HCT116 (cell line): ENCODE results near the gene TRPV5. TPM values are rescaled to one million over a fixed set of nuclear protein-coding genes. Genes with fewer than 3 reads are reported as not detected.

Experiments
- ATAC-seq: fragments of 200-7000 bp; cut with Tn5 transposase; 2 replicates; pipeline ENCODE4 v1.9.1; 2020; ENCODE audit warnings: mild to moderate bottlenecking, moderate library complexity
- BruUV-seq: library from RNA; stranded (reverse); fragments of 400-500 nt; replicated peaks from 2 replicates; lab custom pipeline; 2021; lab: Mats Ljungman, UMichigan
- CTCF ChIA-PET: fragments of 300-600 bp; sonication (Branson Sonifier 250); formaldehyde crosslinking; loops from one replicate; lab custom pipeline; 2021; ENCODE audit warnings: antibody characterized with exemption; lab: Charles Lee
- POLR2A ChIA-PET: fragments of 300-600, 350-600 bp; sonication (Branson Sonifier 250); formaldehyde crosslinking; loops from one replicate; lab custom pipeline; 2021; ENCODE audit warnings: antibody characterized with exemption; lab: Charles Lee
- RAD21 ChIA-PET, 2 experiments: fragments of 300-600 bp; sonication (Branson Sonifier 250); formaldehyde crosslinking; loops; one replicate each; lab custom pipeline; 2023; ENCODE audit warnings: low total read pairs in 2 of 2; ENCODE audit not compliant: uncharacterized antibody in 2 of 2, unreplicated experiment in 2 of 2, low non-redundant PET in 1 of 2; lab: Charles Lee
- DNase-seq: peaks from one replicate; pipeline ENCODE4 v3.0.0-alpha.2; 2010; ENCODE audit warnings: low read depth, low spot score
- H2AFZ ChIP-seq: fragments of 200-600 bp; shearing (Covaris generic), sonication (generic); 2 replicates; pipeline ENCODE4 v1.6.1; 2017; ENCODE audit warnings: low read depth, mixed run types, mixed read lengths, antibody characterized with exemption, low read length; ENCODE audit not compliant: poor library complexity, severe bottlenecking
- H3K27ac ChIP-seq: 2 replicates; pipeline ENCODE4 v1.5.1; 2012; ENCODE audit warnings: low read depth, low read length
- H3K27me3 ChIP-seq: fragments of 200-600 bp; sonication (generic); 2 replicates; pipeline ENCODE4 v1.6.1; 2016; ENCODE audit warnings: mixed run types, low read length, mixed read lengths; ENCODE audit not compliant: insufficient read depth
- H3K36me3 ChIP-seq, 2 experiments: fragments of 200-500 bp in 1 of 2; fragments of 200-600 bp in 1 of 2; sonication (Bioruptor generic) in 1 of 2; sonication (generic) in 1 of 2; 2 replicates each; pipeline versions ENCODE4 v1.5.1 to v1.6.1; 2014 to 2016; ENCODE audit warnings: low read length in 2 of 2, inconsistent platforms in 1 of 2, mixed read lengths in 1 of 2, mixed run types in 1 of 2; ENCODE audit not compliant: insufficient read depth in 2 of 2, control insufficient read depth in 1 of 2
- H3K4me1 ChIP-seq, 2 experiments: fragments of 200-600 bp in 1 of 2; sonication (generic) in 1 of 2; 2 replicates each; pipeline versions ENCODE4 v1.5.1 to v1.6.1; 2012 to 2017; ENCODE audit warnings: low read length in 2 of 2, inconsistent platforms in 1 of 2, mild to moderate bottlenecking in 1 of 2, mixed read lengths in 1 of 2, mixed run types in 1 of 2, moderate library complexity in 1 of 2; ENCODE audit not compliant: insufficient read depth in 2 of 2, control insufficient read depth in 1 of 2
- H3K4me2 ChIP-seq: fragments of 200-600 bp; sonication (generic); 2 replicates; pipeline ENCODE4 v1.6.1; 2017; ENCODE audit warnings: mixed run types, low read length, mixed read lengths
- H3K4me3 ChIP-seq, 2 experiments: fragments of 200-600 bp in 1 of 2; sonication (generic) in 1 of 2; replicated peaks in 1 of 2; 2 replicates each; pipeline ENCODE4 v1.5.1; 2011 to 2016; ENCODE audit warnings: low read length in 2 of 2, control low read depth in 1 of 2, low read depth in 1 of 2, mild to moderate bottlenecking in 1 of 2, mixed read lengths in 1 of 2, mixed run types in 1 of 2
- H3K79me2 ChIP-seq: fragments of 200-600 bp; sonication (generic); 2 replicates; pipeline ENCODE4 v1.6.1; 2017; ENCODE audit warnings: mild to moderate bottlenecking, mixed run types, low read length, moderate library complexity, mixed read lengths; ENCODE audit not compliant: insufficient read depth
- H3K9ac ChIP-seq: fragments of 200-600 bp; sonication (generic); 2 replicates; pipeline ENCODE4 v1.6.1; 2016; ENCODE audit warnings: low read length, mixed read lengths
- H3K9me2 ChIP-seq: fragments of 200-600 bp; sonication (generic), shearing (Covaris generic); 2 replicates; pipeline ENCODE4 v1.6.1; 2017; ENCODE audit warnings: mixed run types, mild to moderate bottlenecking, moderate library complexity; ENCODE audit not compliant: insufficient read depth
- H3K9me3 ChIP-seq, 2 experiments: fragments of 200-500 bp in 1 of 2; fragments of 200-600 bp in 1 of 2; sonication (Bioruptor generic) in 1 of 2; sonication (generic) in 1 of 2; 2 replicates each; pipeline ENCODE4 v1.6.1; 2014 to 2017; ENCODE audit warnings: low read length in 2 of 2, mixed read lengths in 2 of 2, inconsistent platforms in 1 of 2, low read depth in 1 of 2, mild to moderate bottlenecking in 1 of 2, mixed run types in 1 of 2, moderate library complexity in 1 of 2; ENCODE audit not compliant: control insufficient read depth in 1 of 2, insufficient read depth in 1 of 2
- H4K20me1 ChIP-seq: fragments of 200-600 bp; sonication (generic), shearing (Covaris generic); 2 replicates; pipeline ENCODE4 v1.6.1; 2017; ENCODE audit warnings: mixed run types, mild to moderate bottlenecking, moderate library complexity; ENCODE audit not compliant: insufficient read depth
- CEBPB ChIP-seq: IDR thresholded peaks from 2 replicates; pipeline ENCODE4 v1.6.1; 2012; ENCODE audit warnings: low read depth
- ELF1 ChIP-seq: IDR thresholded peaks from 2 replicates; pipeline ENCODE4 v1.6.1; 2012; ENCODE audit warnings: low read depth, borderline replicate concordance
- EZH2 ChIP-seq: fragments of 200-600 bp; sonication (generic); IDR thresholded peaks from 2 replicates; pipeline ENCODE4 v1.6.1; 2017; ENCODE audit warnings: antibody characterized with exemption, mixed run types
- JUND ChIP-seq: IDR thresholded peaks from 2 replicates; pipeline ENCODE4 v1.6.1; 2012
- SIN3A ChIP-seq: IDR thresholded peaks from 2 replicates; pipeline ENCODE4 v1.6.1; 2012; ENCODE audit warnings: low read depth
- SP1 ChIP-seq: IDR thresholded peaks from 2 replicates; pipeline ENCODE4 v1.6.1; 2012; ENCODE audit warnings: low read depth
- TCF7L2 ChIP-seq: IDR thresholded peaks from 2 replicates; pipeline ENCODE4 v1.7.0; 2011; ENCODE audit warnings: borderline replicate concordance, inconsistent platforms; ENCODE audit not compliant: insufficient read depth, insufficient read length; ENCODE audit errors: extremely low read depth
- intact Hi-C: fragments of 100-400 bp; cut with micrococcal nuclease; formaldehyde crosslinking; loops from 2 replicates; pipeline ENCODE4 v1.10.0; 2022
- total RNA-seq: library from RNA; stranded (reverse); gene quantifications from one replicate; pipeline ENCODE4 v1.2.1, GENCODE V29; 2021; ENCODE audit not compliant: unreplicated experiment
- TF ChIP-seq, protein P1 (sequence below), 3 experiments: fragments of 200-600 bp in 1 of 3; sonication (generic) in 1 of 3; IDR thresholded peaks in 2 of 3; conservative IDR thresholded peaks in 1 of 3; 2 replicates each; pipeline ENCODE4 v1.5.1; 2012 to 2017; ENCODE audit warnings: low read depth in 2 of 3, low read length in 2 of 3, antibody characterized with exemption in 1 of 3, borderline replicate concordance in 1 of 3, control low read depth in 1 of 3, mild to moderate bottlenecking in 1 of 3, mixed read lengths in 1 of 3, mixed run types in 1 of 3, moderate library complexity in 1 of 3; ENCODE audit not compliant: insufficient read depth in 1 of 3
- TF ChIP-seq, protein P2 (sequence below): IDR thresholded peaks from 2 replicates; pipeline ENCODE4 v1.6.1; 2011; ENCODE audit warnings: mild to moderate bottlenecking, low read length, moderate library complexity; ENCODE audit not compliant: insufficient replicate concordance; ENCODE audit errors: extremely low read depth
- TF ChIP-seq, protein P3 (sequence below): IDR thresholded peaks from 2 replicates; pipeline ENCODE4 v1.6.1; 2012

The TRPV5 gene
- total RNA-seq, 1 experiment from 2014 or later: not detected

GRCh38 chr7:142874409-142874808, 59.1 kb downstream of the TRPV5 start:
- Histone ChIP-seq H2AFZ (no peak overlapping the region), H3K4me1 (no peaks in the 10 kb centered on the region), H3K79me2 (no peaks in the 10 kb centered on the region), H3K4me3 (no peak overlapping the region), H3K9ac (no peak overlapping the region), H3K36me3 (no peaks in the 10 kb centered on the region), H3K9me2 (no peaks in the 10 kb centered on the region), H4K20me1 (no peaks in the 10 kb centered on the region), H3K9me3 (no peaks in the 10 kb centered on the region), H3K4me2 (no peak overlapping the region), H3K27ac (no peak overlapping the region), H3K27me3 (peaks cover 2% of the 10 kb centered on the region; the same call in 1 of the 2 replicates)
- BruUV-seq: no TSS peak
- TF ChIP-seq EZH2: no peak
- TF ChIP-seq SIN3A: no peak
- no peak for TF ChIP-seq SP1
- TF ChIP-seq CEBPB: no peak
- TF ChIP-seq, protein P1, sequence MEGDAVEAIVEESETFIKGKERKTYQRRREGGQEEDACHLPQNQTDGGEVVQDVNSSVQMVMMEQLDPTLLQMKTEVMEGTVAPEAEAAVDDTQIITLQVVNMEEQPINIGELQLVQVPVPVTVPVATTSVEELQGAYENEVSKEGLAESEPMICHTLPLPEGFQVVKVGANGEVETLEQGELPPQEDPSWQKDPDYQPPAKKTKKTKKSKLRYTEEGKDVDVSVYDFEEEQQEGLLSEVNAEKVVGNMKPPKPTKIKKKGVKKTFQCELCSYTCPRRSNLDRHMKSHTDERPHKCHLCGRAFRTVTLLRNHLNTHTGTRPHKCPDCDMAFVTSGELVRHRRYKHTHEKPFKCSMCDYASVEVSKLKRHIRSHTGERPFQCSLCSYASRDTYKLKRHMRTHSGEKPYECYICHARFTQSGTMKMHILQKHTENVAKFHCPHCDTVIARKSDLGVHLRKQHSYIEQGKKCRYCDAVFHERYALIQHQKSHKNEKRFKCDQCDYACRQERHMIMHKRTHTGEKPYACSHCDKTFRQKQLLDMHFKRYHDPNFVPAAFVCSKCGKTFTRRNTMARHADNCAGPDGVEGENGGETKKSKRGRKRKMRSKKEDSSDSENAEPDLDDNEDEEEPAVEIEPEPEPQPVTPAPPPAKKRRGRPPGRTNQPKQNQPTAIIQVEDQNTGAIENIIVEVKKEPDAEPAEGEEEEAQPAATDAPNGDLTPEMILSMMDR (IDR thresholded peaks at IDR 0.05 in 2 of 3, conservative IDR thresholded peaks at IDR 0.05 in 1 of 3; ENCODE audit: borderline replicate concordance in 1 of 3, insufficient read depth in 1 of 3, low read depth in 2 of 3, low read length in 2 of 3): no peak
- TF ChIP-seq, protein P2, sequence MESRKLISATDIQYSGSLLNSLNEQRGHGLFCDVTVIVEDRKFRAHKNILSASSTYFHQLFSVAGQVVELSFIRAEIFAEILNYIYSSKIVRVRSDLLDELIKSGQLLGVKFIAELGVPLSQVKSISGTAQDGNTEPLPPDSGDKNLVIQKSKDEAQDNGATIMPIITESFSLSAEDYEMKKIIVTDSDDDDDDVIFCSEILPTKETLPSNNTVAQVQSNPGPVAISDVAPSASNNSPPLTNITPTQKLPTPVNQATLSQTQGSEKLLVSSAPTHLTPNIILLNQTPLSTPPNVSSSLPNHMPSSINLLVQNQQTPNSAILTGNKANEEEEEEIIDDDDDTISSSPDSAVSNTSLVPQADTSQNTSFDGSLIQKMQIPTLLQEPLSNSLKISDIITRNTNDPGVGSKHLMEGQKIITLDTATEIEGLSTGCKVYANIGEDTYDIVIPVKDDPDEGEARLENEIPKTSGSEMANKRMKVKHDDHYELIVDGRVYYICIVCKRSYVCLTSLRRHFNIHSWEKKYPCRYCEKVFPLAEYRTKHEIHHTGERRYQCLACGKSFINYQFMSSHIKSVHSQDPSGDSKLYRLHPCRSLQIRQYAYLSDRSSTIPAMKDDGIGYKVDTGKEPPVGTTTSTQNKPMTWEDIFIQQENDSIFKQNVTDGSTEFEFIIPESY: no peak
- no peak for TF ChIP-seq JUND
- no peak for TF ChIP-seq TCF7L2
- no peak for TF ChIP-seq ELF1
- TF ChIP-seq, protein P3, sequence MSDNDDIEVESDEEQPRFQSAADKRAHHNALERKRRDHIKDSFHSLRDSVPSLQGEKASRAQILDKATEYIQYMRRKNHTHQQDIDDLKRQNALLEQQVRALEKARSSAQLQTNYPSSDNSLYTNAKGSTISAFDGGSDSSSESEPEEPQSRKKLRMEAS: no peak
- POLR2A ChIA-PET: no interaction called here
- DNase-seq: no peak
- no peak for ATAC-seq
- CTCF ChIA-PET: interaction anchor here (0.5 to 2.6 kb wide), 3 partner anchors 129 to 536 kb away, joined by 3 to 22 read pairs (median 3); no protein-coding TSS in a partner anchor
- intact Hi-C loops: no loop called here
- RAD21 ChIA-PET: no interaction called here
